ENCODE measurements around the gene GPHB5.
"Not testable (repeated sequence)": the region's sequence is repeated elsewhere in the genome, so short reads cannot be mapped to it uniquely, and the experiment has no call there.

GPHB5 gene, protein sequence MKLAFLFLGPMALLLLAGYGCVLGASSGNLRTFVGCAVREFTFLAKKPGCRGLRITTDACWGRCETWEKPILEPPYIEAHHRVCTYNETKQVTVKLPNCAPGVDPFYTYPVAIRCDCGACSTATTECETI

DNA sequence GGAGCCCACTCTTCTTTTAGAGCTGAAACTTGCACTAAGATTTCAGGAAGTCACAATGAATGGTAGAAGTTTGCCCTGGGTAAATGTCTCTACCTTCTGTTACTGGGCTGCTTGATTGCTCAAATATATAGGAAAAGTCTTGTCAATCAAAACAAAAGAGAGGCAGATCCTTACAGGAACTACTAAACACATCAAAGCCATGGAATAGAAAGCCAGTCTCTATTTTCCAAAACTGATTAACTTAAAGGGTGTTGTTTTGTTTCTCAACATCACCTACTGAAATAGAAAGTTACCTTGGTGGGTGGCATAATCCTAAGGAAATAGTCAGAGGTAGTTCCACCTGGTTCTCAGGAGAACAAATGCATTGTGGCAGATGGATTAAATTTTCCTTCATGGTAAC is at the start of gene GPHB5:
Gene GPHB5, minus strand, starts transcription at position 101 of the 400 bp plus-strand sequence. CDS start 1,086 bp downstream, outside the sequence.
- no peak for DNase-seq

DNA sequence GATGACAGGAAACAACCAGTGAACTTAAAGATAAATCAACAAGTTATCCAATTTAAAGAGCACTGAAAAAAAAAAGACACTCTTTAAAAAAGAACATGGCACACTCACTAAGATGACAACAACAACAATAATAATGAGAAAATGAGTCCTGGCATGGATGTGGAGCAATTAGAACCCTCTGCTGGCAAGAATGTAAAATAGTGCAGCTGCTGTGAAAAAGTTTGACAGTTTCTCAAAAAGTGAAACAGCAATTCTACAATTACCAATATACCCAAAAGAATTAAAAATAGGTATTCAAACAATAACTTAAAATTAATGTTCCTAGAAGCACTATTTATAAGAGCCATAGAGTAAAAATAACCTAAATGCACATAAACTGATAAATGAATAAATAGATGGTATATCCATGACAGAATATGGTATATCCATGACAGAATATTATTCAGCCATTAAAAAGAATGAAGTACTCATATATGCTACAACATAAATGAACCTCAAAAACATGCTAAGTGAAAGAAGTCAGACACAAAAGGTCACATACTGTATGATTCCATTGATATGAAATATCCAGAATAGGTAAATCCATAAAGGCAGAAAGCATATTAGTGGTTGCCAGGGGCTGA is 49.1 kb upstream of the GPHB5 start:
- DNase-seq = no peak

DNA sequence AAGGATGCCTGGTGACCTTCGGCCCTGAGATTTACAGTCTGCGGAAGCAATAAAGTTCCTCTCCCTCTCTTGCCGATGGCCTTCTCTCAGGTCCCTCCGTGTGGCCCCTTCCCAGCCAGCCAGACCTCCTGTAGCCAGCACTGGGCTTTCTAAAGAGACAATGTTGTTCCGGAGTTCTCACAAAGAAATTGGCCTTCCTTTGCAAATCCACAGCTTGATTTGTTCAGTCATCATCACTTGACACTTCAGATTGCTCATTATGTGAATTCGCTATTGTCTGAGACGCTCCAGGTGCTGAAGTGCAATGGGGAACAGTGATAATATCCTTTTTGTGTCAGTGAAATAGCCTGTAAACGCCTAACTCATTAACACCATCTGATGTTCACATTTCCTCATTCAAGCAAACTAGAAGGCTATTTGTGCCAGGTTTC is 43.7 kb upstream of the GPHB5 start:
- DNase-seq = no peak

DNA sequence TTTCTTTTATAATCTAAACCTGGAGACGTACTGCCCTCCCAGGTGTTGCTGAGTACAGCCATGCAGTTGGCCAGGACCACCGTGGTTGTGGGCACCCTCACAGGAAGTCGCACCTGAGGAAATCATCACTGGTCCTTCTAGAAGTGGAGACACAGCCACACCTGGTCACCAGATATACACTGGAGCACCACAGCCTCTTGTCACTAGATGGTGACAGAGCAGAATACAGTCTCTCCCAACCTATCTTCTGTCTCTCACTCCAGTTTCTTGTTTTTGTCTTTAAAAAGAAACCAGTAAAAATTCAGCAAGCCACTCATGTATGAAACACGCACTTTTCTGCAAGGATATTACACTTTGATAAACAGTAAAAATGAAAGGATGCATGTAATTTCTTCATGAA is 43.1 kb upstream of the GPHB5 start:
- no peak for DNase-seq

DNA sequence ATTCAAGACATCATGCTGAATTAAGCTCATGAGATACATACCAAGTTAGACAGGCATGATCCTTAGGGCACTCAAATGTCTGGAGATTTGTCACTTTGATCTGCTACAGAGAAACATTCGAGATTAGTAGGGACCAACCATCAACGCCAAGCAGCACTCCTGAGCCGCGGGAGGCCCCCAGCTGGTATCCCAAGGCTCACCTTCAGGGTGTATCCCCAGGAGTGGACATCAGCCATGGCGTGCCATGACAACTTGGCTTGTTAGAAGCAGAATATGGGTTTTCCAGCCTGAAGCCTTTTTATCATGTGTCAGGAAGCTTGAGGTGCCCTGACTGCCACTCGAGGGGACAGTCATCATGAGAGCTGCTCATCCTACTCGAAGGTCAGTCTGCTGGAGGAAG is 39.1 kb upstream of the GPHB5 start:
- no peak for DNase-seq

DNA sequence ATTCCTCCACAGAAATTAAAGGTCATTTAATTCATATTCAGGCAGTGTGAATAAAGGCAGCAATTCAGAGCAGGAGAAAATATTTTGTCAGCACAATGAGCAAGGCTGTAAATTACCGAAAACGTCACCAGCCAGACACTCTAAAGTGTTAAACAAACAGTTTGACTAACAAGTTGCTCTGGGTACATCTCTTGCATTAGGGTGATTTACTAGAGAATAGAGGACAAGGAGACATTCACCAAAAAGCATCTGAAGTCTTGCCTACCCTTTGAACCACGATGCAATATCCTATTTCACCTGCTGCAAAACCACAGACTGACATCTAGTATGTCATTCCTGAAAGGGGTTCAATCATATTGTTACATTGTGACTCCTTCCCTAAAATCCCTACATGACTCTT is 27.1 kb upstream of the GPHB5 start:
- no peak for DNase-seq

DNA sequence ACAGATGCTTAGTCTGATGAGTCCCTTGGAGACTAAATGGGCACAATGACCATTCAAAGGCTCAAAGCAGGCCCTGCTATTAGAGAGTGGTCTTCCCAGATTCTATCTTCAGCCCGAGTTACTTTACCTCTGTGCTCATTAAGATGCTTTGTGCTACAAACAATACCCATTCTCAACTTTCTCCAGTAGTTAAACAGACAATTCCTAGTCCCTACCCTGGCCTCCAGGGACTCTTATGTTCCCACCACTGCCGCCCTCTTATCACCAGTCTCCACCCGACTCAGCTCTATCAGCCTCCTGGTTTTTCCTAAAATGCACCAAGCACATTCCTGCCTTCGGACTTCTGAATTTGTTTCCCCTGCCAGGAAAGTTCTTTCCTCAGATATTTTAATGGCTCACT is 25.6 kb upstream of the GPHB5 start:
- DNase-seq = no peak

DNA sequence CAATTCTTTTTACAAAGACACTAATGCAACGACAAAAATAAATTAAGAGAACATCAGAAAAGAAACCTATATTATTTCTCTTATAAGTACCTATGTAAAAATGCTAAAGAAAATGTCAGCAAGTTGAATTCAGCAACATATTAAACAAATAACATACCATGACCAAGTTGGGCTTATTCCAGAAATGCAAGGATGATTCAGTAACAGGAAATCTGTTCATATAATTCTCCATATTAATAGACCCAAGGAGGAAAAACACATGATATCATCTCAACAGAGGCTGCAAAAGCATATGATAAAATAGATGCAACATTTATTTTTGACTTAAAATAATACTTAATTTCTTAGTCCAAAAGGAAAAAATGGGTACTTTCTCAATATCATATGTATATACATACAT is 25.1 kb upstream of the GPHB5 start:
- no peak for DNase-seq

DNA sequence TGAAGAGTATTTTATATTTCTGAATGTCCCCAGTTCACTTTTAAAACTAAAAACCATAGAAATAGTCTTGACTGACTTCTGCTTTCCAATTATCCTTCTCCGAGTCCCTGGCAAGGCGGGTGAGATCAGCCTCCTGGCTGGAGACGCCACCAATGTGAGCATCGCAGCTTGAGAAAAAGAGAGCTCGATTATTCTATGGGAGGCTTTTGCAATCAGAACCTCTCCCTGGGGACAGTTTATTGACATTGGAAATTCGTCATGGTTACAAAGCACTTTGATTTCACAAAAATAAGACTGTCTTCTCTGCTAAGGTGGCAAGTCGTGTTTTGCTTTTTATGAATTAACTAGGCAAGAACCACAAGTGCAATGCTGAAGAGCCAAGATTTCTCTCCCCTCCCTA is 23.6 kb upstream of the GPHB5 start:
- no peak for DNase-seq

DNA sequence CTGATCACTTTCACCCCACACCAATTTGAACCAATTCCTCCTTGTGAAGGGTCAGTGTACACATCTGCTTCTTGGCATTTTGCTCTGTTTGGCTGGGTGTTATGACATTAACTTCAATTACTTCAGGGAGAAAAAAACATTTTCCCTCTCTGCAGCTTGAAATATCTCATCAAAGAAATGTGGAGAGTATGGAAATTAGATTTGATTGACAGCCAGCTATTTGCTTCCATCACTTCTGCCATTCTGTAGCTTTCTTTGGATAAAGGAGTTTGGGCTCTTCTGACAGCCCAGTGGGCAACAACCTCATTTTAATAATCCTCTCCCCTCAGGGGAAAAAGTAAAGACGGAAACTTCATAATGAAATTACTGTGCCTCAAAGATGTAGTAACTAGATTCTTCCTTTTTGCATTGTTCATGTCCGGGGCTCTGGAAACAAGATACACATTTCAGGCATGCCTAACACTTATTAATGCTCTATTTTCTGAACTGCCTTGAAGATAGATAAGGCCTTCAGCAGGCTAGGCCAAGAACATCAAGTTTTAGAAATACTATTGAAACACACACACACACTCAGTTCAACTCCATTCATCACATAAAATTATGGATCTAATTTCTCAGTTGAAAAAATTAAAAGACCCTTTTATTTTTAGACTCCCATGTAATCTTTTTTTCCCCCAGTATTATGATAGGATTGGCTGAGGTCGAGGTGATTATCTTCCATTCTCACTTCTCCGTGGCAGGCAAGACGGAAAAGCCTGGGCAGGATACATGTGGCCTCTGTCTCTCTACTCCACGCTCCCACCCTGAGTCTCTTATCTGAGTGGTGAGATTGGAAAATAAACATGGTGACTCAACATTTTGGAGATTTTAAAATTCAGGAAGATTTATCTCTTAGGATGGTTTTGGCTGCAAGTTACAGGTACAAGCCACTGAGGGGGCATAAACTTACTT is 10.3 kb upstream of the GPHB5 start:
- no peak for DNase-seq

DNA sequence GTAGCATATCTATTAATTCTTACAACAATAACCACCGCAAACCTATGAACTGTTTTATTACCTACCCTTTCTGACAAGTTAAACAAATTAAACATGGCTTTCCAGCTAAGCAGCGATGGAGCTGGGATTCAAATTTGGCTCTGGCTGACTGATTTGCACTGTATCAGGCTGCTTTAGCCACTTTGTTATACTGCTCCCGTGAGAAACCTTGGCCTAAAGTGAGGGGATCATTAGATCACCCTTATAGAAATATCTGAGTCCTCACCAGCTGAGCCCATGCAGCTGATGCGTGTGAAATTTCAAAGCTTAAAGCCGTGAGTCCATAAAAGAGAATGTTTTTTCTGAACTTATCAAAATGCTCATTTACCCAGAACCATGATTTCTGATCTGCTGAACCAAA is 8.1 kb upstream of the GPHB5 start:
- DNase-seq = no peak

DNA sequence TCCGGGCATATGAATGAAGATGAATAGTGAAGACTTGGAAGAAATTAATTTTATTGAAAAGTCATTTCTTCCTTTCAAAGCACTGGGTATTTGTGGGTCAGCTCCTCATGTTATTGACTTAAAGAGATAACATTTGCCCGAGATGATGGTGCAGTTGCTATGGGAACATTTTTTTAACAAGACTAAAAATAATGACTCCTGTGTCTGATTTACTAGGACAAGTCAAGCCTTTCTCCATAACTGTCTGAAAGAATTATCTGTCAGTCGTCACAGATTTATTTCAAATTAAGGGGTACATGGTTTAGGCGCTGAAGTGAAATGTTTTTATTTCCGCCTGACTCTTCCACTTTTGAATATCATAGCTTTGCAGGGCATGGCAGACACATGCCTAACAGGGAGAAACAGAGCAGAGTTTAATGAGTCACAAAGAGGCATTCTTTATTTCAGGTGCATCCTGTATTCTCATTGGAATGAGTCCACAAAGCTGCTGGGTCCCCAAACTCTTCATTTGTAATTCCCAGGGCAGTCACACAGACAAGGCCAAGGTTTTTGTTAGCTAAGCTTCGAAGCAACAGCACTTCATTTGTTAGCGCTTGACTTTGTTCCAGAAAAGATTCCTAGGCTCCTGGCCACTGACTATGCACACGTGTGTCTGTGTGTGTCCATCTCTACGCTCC is 4.3 kb upstream of the GPHB5 start:
- DNase-seq = no peak

DNA sequence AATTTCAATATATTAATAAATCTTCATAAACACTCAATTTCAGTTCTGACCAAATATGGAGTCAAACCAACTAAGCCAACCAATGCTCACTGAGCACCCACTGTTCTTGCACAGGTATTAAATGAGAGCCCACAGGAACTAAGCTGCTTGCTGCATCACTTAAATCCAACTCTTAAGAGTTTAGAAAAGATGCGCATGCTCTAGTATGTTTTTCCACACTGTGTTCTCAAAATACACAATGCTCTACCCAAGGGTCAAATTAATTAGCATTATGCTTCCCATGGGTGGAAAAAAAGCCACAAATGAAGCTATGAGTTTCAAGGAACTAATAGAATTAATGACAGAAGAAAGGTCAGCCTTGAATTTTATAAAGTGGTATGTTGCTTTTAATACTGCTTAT is 3.7 kb upstream of the GPHB5 start:
- DNase-seq = no peak

DNA sequence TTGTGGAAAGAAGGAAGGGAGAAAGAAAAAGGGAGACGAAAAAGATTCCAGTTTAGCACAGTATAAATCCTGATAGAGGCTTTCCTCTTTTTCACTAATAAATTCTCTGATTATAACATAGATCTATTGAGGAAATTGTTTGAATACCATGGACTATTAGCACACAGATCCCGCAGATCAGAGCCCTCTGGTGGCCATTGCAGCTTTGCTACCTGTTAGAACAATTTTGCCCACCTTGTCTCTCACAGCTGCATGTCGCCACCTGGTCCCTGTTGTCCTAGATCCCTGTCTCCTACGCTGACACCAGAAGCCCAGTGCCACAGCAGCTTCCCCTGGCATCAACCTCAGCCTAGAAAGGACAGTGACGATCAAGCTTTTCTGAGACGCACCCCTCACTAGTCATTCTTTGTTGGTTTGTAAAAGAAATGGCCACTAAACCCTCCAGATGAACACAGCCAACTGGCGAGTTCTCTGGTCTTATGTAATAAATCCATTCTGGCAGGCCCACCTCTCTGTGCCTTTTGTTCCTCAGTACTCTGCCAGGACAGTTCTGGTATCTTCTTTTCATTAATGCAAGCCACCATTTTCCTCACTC is 9.9 kb downstream of the GPHB5 start:
- DNase-seq = no peak

DNA sequence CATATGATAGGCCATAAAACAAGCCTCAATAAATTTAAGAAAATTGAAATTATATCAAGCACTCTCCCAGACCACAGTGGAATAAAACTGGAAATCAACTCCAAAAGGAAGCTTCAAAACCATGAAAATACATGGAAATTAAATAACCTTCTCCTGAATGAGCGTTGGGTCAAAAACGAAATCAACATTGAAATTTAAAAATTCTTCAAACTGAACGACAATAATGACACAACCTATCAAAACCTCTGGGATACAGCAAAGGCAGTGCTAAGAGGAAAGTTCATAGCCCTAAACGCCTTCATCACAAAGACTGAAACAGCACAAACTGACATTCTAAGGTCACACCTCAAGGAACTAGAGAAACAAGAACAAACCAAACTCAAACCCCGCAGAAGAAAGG is 14.3 kb downstream of the GPHB5 start:
- DNase-seq = not testable (repeated sequence)

DNA sequence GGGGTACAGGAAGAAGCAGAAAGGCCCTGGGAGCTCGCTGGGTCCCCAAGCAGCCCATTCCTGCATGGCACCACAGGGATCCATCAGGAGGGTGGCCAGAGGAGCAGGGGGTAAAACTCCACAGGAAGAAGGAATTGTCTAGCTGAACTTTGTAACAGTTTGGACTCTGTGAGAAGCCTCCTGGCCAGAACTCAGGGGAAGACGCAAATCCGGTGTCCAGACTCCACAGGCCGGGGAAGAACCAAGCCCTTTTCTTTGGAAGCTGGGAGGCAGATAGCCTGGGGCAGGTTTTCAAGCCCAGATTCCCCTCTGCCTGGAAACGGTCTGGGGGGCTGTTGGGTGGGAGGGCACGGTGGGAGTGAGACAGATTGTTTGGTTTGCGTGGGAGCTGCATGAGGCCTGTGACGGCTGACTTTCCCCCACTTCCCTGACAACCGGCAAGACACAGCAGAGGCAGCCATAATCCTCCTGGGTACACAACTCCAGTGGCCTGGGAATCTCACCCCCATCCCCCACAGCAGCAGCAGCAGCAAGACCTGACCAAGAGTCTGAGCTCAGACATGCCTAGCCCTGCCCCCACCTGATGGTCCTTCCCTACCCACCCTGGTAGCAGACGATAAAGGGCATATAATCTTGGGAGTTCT is 16.7 kb downstream of the GPHB5 start:
- no peak for DNase-seq

DNA sequence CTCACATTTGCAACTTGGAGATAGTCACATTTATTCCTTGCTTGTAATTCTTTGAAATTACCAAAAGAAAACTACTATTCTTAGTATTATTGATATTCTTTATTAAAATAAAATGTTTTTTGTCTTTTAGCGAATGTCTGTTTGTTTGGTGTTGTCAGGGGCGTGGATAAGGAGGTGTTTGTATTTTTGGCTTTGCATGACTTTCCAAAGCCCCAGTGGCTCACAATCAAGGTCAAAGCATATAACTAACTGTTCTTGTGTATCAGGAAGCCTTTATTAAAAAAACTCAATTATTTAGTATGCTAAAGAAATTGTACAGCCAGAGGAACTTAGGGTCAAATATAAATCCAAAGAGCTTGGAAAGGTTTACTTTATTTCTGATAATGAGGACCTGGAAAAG is 17.9 kb downstream of the GPHB5 start:
- no peak for DNase-seq

DNA sequence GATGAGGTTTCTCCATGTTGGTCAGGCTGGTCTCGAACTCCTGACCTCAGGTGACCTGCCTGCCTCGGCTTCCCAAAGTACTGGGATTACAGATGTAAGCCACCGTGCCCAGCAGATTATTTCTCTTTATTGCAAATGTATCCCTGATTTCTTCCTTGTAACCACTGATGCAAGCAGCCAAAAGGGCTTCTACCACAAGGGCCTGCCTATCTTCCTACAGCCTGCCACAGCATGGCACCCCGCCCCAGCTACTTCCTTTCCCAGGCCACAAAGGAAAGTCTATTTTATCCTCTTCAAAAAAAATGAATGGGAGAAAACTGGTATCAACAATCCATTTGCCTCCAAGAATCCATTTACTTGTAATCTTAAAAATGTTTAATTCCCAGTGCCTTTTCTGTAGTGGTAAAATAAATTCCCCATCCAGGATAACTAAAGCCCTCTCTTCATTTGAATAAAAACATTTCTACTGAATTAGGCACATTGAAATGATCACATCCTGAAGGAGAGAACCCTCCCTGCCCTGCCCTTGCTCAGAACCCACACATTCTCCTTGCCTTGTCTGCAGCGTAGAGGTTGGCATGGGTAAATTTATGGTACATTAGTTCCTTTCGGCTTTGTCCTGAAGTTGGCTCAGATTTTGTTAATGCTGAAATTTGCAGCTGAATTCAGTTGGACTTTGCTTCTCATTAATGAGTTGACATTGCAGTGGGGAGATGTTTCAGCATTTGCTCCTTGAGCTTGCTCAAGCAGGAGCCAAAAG is 19.2 kb downstream of the GPHB5 start:
- no peak for DNase-seq

DNA sequence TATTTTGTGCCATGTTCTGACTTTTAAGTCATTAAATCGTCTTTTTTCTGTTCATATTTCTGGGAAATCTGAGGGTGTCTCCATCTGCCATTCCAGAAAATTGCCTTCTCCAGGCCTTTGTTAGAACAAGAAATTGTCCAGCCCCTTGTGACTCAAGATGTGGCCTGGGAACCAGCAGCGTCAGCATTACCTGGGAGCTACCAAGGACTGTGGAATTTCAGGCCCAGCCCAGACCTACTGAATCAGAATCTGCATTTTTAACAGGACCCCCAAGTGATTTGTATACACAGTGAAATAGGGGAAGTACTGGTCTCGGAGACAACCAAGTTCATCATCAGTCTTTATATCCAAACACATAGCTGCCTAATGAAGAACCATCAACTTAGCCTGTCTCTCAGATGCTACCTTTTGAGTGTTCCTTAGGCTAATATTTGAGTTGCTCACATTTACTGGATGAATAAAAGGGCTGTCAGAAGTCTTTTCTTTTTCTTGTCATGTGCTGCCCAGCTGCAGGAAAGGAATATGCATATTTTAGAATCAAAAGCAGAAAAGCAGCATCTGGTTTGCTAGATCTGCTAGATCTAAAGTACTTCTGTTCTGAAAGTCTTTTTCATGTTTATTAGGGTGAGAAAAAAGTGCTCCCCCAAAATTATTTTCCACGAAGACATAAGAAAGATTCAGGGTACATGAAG is 21.2 kb downstream of the GPHB5 start:
- DNase-seq = no peak

DNA sequence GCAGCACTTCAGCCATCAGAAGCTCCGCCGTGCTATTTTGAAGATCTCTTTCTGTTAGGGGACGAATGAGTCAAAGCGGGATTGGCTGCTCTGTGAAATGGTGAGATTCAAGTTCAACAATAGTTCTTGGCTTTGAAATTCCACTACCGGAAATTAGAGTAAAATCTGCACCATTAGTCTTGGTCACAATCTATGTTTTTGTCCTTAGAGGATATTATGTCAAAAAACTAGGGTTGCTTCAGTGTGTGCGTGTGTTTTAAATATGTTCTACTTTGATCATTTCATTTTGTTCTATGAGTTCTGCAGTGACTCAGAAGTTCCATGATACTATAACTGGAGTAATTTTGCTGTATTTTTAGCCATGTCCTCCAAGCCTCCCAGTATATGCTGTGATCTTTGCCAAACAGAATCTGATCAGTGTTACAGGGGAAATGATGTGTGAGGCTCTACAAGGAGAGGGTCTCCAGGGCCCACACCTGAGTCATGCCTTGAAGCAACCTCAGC is 22.6 kb downstream of the GPHB5 start:
- no peak for DNase-seq

DNA sequence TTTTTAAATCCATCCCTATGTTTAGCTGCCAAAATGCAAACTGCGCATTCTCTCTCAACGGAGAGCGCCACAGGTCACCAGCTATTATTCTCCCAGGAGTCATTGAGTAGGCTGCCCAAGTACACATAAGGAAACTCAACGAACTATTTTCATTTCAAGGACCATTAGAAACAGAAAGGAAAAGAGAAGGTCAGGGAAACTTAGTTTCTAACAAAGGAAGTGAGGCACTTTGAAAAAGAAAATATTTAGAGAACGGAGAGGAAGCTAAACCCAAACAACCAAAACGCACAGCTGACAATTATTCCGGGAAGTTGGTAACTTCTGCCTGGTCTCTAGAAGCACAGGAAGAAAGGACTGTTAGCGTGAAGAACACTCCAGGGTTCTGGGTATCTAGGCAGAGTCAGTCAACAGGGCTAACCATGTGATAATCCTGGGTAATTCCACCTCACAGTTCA is 23.5 kb downstream of the GPHB5 start:
- DNase-seq = no peak

Measured in NCI-H2029 (cell line).